Sciatic nerve (tissue), 2 donors: ENCODE results near the gene ST8SIA4. TPM values are rescaled to one million over a fixed set of nuclear protein-coding genes. Genes with fewer than 3 reads are reported as not detected.

Experiments
- ATAC-seq: fragments of 200-7000 bp; cut with Tn5 transposase; one replicate; pipeline ENCODE4 v1.9.1; 2020; ENCODE audit warnings: mild to moderate bottlenecking, moderate library complexity
- DNase-seq: peaks from one replicate; pipeline ENCODE4 v3.0.0-alpha.2; 2020; ENCODE audit warnings: low spot score
- intact Hi-C: fragments of 100-400 bp; cut with DNase I; formaldehyde crosslinking; loops from one replicate; pipeline ENCODE4 v1.14.2; 2022
- total RNA-seq: library from RNA; stranded (reverse); fragmentation: NEBNext Ultra II Directional; extraction: Animal tissue kit (Norgen Biotek cat#: 25700); gene quantifications from one replicate; pipeline ENCODE4 v1.2.1, GENCODE V29; 2021
- donor health status: DM: no; HTN: no; CAD: no.
- donor health status: DM: no; HTN: no; CAD: no.

The ST8SIA4 gene
- total RNA-seq = 17.3 TPM

DNA sequence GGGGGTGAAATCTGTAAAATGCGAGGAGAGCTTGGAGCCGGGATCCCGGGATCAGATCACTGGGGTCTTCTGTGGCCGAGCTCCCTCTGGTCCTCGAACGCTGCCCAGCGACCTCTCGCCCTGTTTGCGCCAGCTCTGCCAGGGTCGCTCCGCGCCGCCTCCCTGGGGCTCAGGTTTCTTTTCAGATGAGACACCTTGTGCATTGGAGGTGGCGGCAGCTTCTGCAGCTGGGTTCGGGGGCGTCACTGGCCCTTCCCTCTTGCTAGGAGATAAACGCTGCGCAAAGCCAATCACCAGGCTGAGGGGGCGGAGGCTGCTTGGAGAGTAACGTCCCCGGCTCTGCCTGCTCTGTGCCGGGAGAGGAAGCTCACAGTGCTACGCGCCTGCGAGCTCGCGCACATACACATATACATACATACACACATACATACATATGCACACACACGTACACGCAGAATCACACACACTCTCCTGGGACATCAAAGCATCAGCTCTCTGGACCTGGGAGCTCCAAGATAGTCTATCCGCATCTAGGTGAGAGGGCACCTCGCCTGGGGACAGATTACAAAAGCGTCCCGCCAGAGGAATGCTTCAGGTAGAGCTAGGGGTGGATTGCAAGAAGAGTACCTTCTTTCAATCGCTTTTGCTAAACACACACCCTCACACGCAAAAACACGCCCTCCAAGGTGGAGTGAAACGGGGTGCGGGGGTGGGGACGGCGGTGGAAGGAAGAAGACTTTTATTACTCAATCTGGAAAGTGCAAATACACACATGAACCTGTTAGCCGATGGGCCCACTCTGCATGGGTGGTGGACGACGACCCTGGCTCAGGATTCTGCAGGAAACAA is at the start of gene ST8SIA4:
TSS of gene ST8SIA4 (minus strand) at position 244 of the 849 bp plus-strand sequence. CDS start 327 bp downstream, outside the sequence.
- intact Hi-C loops = no loop called here
- ATAC-seq (peak; percentile 90), DNase-seq (peak; percentile 90)

DNA sequence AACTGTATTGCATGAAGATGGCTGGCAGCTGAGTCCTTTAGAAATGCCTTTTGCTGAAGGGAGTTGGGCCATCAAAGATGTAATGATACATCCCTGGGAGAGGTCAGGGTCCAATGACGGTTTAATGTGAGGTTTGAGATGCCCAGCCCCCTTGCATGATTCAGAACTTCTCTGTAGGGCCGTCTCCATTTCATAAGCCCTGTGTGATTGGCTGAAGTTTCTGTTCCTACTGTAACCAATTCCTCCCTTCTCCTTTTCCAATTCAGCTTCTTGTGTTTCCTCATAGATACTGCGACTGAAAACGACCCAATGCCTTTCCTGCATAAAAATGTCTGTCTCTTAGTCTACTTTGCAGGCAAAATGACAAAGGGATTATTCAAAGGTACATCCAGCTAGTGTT is 47.9 kb upstream of the ST8SIA4 start:
- ATAC-seq = no peak
- intact Hi-C loops = no loop called here
- no peak for DNase-seq

DNA sequence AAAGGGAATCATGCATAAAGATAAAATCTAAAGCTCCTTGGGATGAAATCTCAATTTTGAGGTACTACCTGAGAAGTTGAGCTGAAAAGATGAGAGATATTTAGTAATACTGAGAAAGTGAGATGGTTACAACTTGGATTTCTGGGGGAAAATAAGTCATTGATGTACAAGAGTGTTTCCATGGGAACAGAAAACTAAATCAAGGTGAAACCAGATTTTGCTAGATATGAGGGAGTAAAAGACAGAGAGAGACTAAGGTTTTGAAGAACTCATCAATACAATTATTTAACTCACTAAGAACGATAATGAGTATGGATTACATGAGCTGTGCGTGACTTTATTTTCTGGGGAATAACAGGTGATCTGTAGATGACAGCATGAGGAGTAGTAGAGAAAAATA is 10.2 kb upstream of the ST8SIA4 start:
- DNase-seq = no peak
- no peak for ATAC-seq
- intact Hi-C loops = no loop called here

GRCh38 chr5:100909034-100909433 is 6.0 kb upstream of the ST8SIA4 start:
- no peak for ATAC-seq
- no peak for DNase-seq
- intact Hi-C loops = no loop called here

GRCh38 chr5:100905259-100905914 is 2.3 kb upstream of the ST8SIA4 start:
- no peak for DNase-seq
- ATAC-seq = no peak
- intact Hi-C loops = no loop called here

DNA sequence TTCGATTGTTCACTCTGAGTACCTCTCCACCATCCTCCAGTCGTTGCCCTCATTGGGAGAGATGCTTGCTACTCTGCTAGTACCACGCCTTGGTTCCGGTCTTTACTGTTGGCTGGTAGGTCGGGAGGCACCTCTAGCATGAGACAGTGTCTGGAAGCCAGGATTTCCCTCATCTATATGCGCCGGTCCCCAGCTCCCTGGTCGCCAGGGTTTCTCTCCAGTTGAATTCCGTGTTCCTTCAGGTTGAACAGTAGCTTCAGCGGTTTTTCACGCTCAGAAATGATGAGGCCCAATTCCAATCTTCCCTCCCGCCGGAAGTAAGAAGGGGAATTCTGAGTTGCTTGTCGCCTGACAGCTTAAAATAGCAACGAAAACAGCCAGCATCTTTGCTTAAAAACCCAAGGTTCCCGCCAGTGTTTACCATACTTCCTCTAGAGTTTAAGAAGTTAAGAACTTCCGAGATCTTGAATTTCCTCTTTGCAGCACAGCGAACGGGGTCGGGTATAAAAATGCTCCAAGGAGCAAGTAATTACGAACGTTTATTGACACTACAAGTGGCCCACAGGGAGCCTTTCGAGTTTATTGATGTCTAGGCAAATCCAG is 1.3 kb upstream of the ST8SIA4 start:
- DNase-seq (peak; percentile 41), ATAC-seq (no peak)
- intact Hi-C loops = no loop called here

- peak; percentile 15 for ATAC-seq
- no peak for DNase-seq
- intact Hi-C loops = no loop called here
Observed at GRCh38 chr5:100902440-100903038, 543 bp downstream of the ST8SIA4 start.

DNA sequence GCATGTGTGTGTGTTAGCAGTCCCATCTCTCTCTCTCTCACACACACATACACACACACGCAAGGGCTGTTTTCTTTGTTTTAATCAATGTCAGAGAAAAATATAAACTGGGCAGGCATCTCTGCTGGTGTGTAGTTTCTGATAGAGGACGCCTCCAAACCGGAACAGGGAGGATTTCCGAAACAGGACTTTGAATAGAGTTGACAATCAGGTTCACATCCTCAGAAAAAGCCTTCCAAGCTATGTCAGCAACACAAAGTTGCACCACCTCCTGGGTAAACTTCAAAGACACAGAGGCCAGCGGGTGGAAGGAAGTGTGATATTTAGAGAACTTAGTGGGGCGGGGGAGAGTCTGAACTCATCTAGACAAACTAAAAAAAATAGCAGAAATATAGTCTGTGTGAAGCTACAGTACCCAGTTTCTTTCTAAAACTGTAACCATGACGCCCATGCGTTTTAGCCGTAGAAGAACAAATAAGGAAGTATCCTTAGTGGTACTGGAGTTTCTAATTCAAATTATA is 1.2 kb downstream of the ST8SIA4 start:
- intact Hi-C loops = no loop called here
- ATAC-seq = peak; percentile 57
- peak; percentile 50 for DNase-seq

DNA sequence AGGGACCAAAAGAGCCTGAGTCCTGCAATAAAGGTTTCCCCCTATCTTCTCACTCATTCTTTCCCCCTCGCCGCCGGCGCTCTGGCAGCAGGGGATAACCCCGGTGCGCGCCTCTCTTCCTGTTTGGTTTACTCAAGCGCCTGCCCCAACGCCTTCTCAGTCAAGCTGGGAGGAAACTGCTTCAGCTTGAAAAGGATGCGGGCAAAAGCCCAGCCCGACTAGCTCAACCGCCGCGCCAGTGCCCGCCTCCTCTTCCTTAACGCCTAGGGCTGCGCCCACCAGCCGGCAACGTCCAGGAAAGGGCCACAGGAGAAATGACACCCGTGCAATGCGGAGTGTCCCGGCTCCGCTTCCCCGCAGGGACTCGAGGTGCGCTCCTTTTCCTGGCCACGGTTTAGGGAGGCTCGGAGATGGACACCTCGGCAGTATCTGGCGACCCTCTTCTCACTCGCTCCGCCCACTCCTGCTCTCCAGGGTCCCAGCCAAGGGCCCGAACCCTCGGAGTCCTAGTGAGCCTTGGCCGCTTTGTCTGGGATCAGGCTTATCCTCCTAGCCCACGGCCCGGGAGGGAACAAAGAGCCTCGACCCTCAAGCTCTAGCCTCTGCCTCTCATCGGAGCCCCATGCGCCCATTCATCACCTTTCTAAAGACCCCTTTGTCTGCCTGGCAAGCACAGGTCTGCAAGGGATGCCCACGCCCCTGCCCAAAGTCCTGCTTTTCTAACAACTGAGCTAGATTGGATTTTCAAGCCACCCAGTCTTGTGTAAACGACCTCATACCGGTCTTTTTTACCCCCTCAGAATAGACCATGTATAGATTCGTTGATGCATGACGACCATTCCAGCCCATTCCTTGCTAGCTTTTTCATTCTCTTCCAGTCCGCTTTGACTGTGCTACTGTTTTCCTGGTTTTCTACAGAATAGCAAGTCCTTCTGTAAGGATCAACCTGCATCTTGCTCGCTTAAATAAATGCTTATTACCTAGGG is 2.0 kb downstream of the ST8SIA4 start:
- DNase-seq = peak; percentile 84
- intact Hi-C loops = no loop called here
- ATAC-seq = peak; percentile 66

- intact Hi-C loops = no loop called here
- ATAC-seq (peak; percentile 48), DNase-seq (peak; percentile 64)
Observed at GRCh38 chr5:100900142-100900795, 2.8 kb downstream of the ST8SIA4 start.

DNA sequence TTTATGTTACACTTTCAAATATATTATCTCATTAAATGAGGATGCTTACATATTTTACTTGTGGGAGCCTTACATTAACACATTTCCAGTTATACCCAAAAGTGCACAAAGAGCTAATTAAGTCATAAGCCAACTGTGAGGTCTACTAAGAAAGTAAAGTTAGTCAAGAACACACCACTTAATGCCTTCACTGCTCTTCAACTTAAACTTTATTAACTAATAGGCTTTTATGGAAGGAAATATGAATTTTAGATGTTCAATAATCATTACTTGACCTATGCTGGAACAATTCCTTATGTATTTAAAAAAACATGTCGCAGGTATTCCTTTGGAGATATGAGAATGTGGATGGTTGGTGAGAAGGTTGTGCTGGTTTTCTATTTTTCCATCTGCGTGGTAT is 3.4 kb downstream of the ST8SIA4 start:
- no peak for ATAC-seq
- no peak for DNase-seq
- intact Hi-C loops = no loop called here

GRCh38 chr5:100898504-100899346 is 4.4 kb downstream of the ST8SIA4 start:
- DNase-seq (no peak), ATAC-seq (no peak)
- intact Hi-C loops = no loop called here

- ATAC-seq (no peak), DNase-seq (no peak)
- intact Hi-C loops = no loop called here
Observed at GRCh38 chr5:100896054-100896453, 7.0 kb downstream of the ST8SIA4 start.

- ATAC-seq = peak; percentile 62
- DNase-seq = no peak
- intact Hi-C loops = no loop called here
Observed at GRCh38 chr5:100890461-100891008, 12.5 kb downstream of the ST8SIA4 start.

DNA sequence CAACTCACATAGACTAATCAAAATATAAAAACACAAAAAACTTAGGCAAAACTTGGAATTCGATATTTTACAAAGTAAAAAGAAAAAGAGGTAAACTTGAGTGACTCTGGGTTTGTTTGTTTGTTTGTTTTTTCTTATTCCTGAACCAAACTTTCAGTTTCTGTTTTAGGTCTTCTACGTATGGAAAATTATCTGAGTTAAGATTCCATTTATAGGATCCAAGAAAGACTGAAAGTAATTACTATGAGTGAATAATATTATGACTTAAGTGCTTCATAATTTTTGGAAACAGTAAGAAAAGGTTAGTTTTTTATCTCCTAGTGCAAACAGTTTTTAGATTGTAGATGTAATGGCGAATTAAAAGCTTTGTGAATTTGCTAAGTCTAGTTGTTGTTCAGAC is 13.2 kb downstream of the ST8SIA4 start:
- ATAC-seq (no peak), DNase-seq (no peak)
- intact Hi-C loops = no loop called here

- ATAC-seq (no peak), DNase-seq (no peak)
- intact Hi-C loops = no loop called here
Observed at GRCh38 chr5:100889165-100889743, 13.8 kb downstream of the ST8SIA4 start.
